ENCODE data around the gene BACE1. TPM values are rescaled to one million over a fixed set of nuclear protein-coding genes. Genes with fewer than 3 reads are reported as not detected.
A peak's percentile ranks its signal among the peaks of the same experiment; 100 is the strongest.

BACE1 gene
- total RNA-seq, 1 experiment from 2014 or later: 11.2 TPM

DNA sequence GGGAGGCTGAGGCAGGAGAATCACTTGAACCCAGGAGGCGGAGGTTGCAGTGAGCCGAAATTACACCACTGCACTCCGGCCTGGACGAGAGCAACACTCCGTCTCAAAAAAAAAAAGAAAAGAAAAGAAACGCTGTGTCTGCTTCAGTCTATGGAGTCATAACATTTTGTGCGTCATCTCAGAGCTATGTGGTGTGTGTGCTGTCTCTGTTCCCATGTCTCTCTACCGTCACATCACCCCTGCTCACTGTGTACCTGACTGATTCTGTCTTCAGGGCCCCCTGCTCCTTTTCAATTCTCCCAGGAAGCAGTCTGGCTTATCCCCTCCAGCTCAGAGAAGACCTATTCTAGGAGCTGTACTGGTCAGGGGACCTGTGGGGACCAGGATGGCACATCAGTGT is 17.9 kb downstream of the BACE1 start:
- CTCF ChIA-PET: interaction anchor here (0.6 to 0.9 kb wide), 2 partner anchors 96 to 128 kb away, joined by 3 read pairs; no protein-coding TSS in a partner anchor
- BruUV-seq (replicated peaks): no TSS peak

DNA sequence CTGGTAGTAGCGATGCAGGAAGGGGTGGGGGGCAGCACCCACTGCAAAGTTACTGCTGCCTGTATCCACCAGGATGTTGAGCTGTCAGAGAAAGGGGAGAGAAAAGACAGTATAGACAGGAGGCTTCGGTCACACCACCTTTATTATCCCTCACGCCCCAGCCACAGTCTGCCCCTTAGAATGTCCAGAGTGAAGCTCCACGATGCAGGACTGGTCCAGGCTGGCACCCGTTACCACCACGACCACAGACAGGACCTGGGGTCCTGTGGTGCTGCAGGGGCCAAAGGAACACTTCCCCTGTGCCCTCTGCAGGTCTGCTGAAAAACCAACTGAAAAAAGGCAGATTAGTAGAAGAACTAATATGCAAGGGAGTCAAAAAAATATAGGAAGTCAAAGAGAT is 19.2 kb downstream of the BACE1 start:
- no peaks in the 10 kb centered on the region for H3K9me3 Mint-ChIP-seq (ENCODE audit: unreplicated experiment)
- Histone ChIP-seq H3K4me1 (peaks cover 18% of the 10 kb centered on the region), H3K27me3 (replicated peaks; ENCODE audit: control insufficient read depth, insufficient read depth, low read length) (no peaks in the 10 kb centered on the region), H3K4me3 (ENCODE audit: low read depth, low read length) (no peak overlapping the region), H3K36me3 (ENCODE audit: control insufficient read depth, insufficient read depth, low read length) (no peaks in the 10 kb centered on the region), H3K9me3 (no peaks in the 10 kb centered on the region)
- peaks cover 20% of the 10 kb centered on the region for H3K4me1 Mint-ChIP-seq (ENCODE audit: low read depth, unreplicated experiment)
- intact Hi-C loops (cut with micrococcal nuclease; ENCODE audit: unreplicated experiment): no loop called here
- no TSS peak for BruUV-seq (replicated peaks)
- H3K4me3 Mint-ChIP-seq (ENCODE audit: unreplicated experiment): no peak overlapping the region
- CTCF ChIA-PET: interaction anchor here (1.3 kb wide), 1 partner anchor 11 kb away, joined by 4 read pairs; no protein-coding TSS in a partner anchor
- TF ChIP-seq, protein P1, sequence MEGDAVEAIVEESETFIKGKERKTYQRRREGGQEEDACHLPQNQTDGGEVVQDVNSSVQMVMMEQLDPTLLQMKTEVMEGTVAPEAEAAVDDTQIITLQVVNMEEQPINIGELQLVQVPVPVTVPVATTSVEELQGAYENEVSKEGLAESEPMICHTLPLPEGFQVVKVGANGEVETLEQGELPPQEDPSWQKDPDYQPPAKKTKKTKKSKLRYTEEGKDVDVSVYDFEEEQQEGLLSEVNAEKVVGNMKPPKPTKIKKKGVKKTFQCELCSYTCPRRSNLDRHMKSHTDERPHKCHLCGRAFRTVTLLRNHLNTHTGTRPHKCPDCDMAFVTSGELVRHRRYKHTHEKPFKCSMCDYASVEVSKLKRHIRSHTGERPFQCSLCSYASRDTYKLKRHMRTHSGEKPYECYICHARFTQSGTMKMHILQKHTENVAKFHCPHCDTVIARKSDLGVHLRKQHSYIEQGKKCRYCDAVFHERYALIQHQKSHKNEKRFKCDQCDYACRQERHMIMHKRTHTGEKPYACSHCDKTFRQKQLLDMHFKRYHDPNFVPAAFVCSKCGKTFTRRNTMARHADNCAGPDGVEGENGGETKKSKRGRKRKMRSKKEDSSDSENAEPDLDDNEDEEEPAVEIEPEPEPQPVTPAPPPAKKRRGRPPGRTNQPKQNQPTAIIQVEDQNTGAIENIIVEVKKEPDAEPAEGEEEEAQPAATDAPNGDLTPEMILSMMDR (IDR thresholded peaks at IDR 0.05; ENCODE audit: insufficient read depth in 1 of 2, low read depth in 1 of 2, low read length in 1 of 2, severe bottlenecking in 1 of 2, unreplicated experiment in 1 of 2): no peak
- H3K36me3 Mint-ChIP-seq (ENCODE audit: insufficient read depth, unreplicated experiment): no peaks in the 10 kb centered on the region
- peak overlapping the region; percentile 5 for H3K27ac Mint-ChIP-seq (ENCODE audit: unreplicated experiment)
- POLR2A ChIA-PET: no interaction called here
- no peak for DNase-seq
- no peaks in the 10 kb centered on the region for H3K27me3 Mint-ChIP-seq (ENCODE audit: insufficient read depth, unreplicated experiment)

More for the DNA sequence above, 17.9 kb downstream of the BACE1 start:
- DNase-seq: no peak
- no peaks in the 10 kb centered on the region for H3K9me3 ChIP-seq
- Mint-ChIP-seq H3K27ac (ENCODE audit: unreplicated experiment) (no peak overlapping the region), H3K4me3 (ENCODE audit: unreplicated experiment) (no peak overlapping the region), H3K9me3 (ENCODE audit: unreplicated experiment) (no peaks in the 10 kb centered on the region), H3K4me1 (ENCODE audit: low read depth, unreplicated experiment) (peaks cover 20% of the 10 kb centered on the region), H3K36me3 (ENCODE audit: insufficient read depth, unreplicated experiment) (no peaks in the 10 kb centered on the region), H3K27me3 (ENCODE audit: insufficient read depth, unreplicated experiment) (no peaks in the 10 kb centered on the region)
- intact Hi-C loops (cut with micrococcal nuclease; ENCODE audit: unreplicated experiment): no loop called here
- no peak overlapping the region for H3K4me3 ChIP-seq (ENCODE audit: low read depth, low read length)
- no peaks in the 10 kb centered on the region for H3K27me3 ChIP-seq (replicated peaks; ENCODE audit: control insufficient read depth, insufficient read depth, low read length)
- H3K4me1 ChIP-seq: peaks cover 18% of the 10 kb centered on the region
- TF ChIP-seq, protein P1 (IDR thresholded peaks at IDR 0.05; ENCODE audit: insufficient read depth in 1 of 2, low read depth in 1 of 2, low read length in 1 of 2, severe bottlenecking in 1 of 2, unreplicated experiment in 1 of 2): no peak
- no peaks in the 10 kb centered on the region for H3K36me3 ChIP-seq (ENCODE audit: control insufficient read depth, insufficient read depth, low read length)
- POLR2A ChIA-PET: no interaction called here

DNA sequence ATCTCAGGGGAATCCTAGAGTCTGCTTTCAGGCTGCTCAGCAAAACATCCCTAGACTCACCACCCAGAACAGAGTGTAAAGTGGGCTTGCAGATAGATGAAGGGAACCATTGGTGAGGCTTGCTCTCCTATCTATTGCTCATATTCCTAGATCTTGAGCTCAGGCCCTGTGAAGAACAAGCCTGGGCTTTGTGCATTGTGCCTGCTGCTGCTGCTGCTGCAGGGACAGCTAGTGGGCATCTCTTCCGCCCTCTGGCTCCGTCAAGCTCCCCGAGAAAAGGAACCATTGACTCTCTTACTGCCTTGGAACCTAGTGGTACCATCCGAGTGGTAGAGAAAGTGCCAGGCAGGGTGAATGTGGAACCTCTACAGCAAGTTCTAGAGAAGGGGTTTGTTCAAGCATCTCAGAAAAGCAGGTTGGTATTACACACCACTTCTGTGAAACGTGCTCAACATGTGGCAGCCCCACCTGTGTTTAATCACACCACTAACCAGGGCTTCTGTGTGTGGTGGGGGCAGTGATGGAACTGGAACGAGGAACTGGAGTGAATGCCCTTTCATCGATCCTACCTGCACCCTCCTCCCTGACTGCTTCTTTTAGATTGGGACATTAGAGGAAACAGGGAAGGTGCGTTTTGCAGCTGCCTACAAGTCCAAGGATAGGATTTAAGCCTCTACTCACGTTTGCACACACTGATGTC is 20.5 kb downstream of the BACE1 start:
- H3K27me3 Mint-ChIP-seq (ENCODE audit: insufficient read depth, unreplicated experiment): no peaks in the 10 kb centered on the region

More for the DNA sequence above, 20.5 kb downstream of the BACE1 start:
- Histone ChIP-seq H3K4me3 (ENCODE audit: low read depth, low read length) (no peak overlapping the region), H3K27me3 (replicated peaks; ENCODE audit: control insufficient read depth, insufficient read depth, low read length) (no peaks in the 10 kb centered on the region), H3K4me1 (peaks cover 18% of the 10 kb centered on the region), H3K36me3 (ENCODE audit: control insufficient read depth, insufficient read depth, low read length) (no peaks in the 10 kb centered on the region), H3K9me3 (no peaks in the 10 kb centered on the region)
- Mint-ChIP-seq H3K4me1 (ENCODE audit: low read depth, unreplicated experiment) (peaks cover 14% of the 10 kb centered on the region), H3K36me3 (ENCODE audit: insufficient read depth, unreplicated experiment) (peaks cover 4% of the 10 kb centered on the region), H3K4me3 (ENCODE audit: unreplicated experiment) (no peak overlapping the region), H3K27ac (ENCODE audit: unreplicated experiment) (no peak overlapping the region), H3K9me3 (ENCODE audit: unreplicated experiment) (no peaks in the 10 kb centered on the region)
- no TSS peak for BruUV-seq (replicated peaks)
- no peak for DNase-seq
- CTCF ChIA-PET: interaction anchor here (0.6 to 1.3 kb wide), 2 partner anchors 9 to 32 kb away, joined by 3 to 4 read pairs; partner anchors contain the start of gene CEP164
- intact Hi-C loops (cut with micrococcal nuclease; ENCODE audit: unreplicated experiment): no loop called here
- POLR2A ChIA-PET: no interaction called here
- TF ChIP-seq, protein P1 (IDR thresholded peaks at IDR 0.05; ENCODE audit: insufficient read depth in 1 of 2, low read depth in 1 of 2, low read length in 1 of 2, severe bottlenecking in 1 of 2, unreplicated experiment in 1 of 2): no peak
